ENCODE measurements around the gene SMYD2. TPM values are rescaled to one million over a fixed set of nuclear protein-coding genes. Genes with fewer than 3 reads are reported as not detected.

SMYD2 gene
- total RNA-seq, 2 experiments from 2014 or later, result 17.1 to 17.6 TPM

DNA sequence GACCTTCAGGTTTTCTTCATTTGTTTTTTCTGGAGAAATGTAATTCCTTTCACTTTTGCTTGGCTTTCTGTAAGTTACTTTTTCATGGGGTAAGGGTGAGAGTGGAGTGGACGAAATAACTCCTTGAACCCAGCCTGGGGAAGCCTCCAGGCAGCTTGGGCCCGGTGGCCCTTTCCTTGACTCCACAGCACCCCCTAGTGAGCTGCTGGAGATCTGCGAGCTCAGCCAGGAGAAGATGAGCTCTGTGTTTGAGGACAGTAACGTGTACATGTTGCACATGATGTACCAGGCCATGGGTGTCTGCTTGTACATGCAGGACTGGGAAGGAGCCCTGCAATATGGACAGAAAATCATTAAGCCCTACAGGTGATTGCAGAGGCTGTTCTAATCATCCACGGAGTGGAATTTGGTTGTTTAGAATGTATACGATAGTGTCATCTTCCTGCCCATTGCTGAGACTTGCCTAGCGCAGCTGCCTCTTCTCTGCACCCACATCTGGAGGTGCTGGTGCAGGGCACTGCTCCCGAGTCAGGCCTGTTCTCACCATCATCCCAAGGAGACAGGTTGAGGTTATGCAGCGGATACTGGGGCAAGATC lies 51.0 kb downstream of the SMYD2 start:
- no peak for ATAC-seq (ENCODE audit: poor library complexity)
- Mint-ChIP-seq H3K27ac (no peak overlapping the region), H3K4me1 (ENCODE audit: low read depth) (no peaks in the 10 kb centered on the region), H3K36me3 (ENCODE audit: low read depth) (peaks cover 82% of the 10 kb centered on the region), H3K9me3 (no peaks in the 10 kb centered on the region), H3K4me3 (no peak overlapping the region), H3K27me3 (no peaks in the 10 kb centered on the region)
- DNase-seq, result peak; percentile 15 to 70 (median 40)
- Histone ChIP-seq H3K4me1 (ENCODE audit: insufficient read depth, low read length) (no peaks in the 10 kb centered on the region), H3K27me3 (ENCODE audit: control insufficient read depth in 1 of 2, insufficient read depth in 2 of 2, low read length in 2 of 2) (no peaks in the 10 kb centered on the region), H3K9me3 (ENCODE audit: control insufficient read depth in 1 of 2, insufficient read depth in 1 of 2, low read length in 2 of 2) (no peaks in the 10 kb centered on the region), H3K4me3 (ENCODE audit: low read length) (no peak overlapping the region), H3K27ac (ENCODE audit: low read depth in 1 of 2, low read length in 2 of 2) (no peak overlapping the region), H3K36me3 (ENCODE audit: insufficient read depth, low read length) (peaks cover 68% of the 10 kb centered on the region)
- intact Hi-C loops (cut with DNase I, micrococcal nuclease), result loop anchor here (1.0 to 10.0 kb wide), 8 partner anchors 253 to 1207 kb away; no protein-coding TSS in a partner anchor
- POLR2A ChIA-PET, result interaction anchor here (0.6 to 1.7 kb wide), 2 partner anchors 79 to 1205 kb away, joined by 3 to 4 read pairs; no protein-coding TSS in a partner anchor
- CTCF ChIA-PET, result interaction anchor here (0.7 to 8.0 kb wide), 10 partner anchors 13 to 1196 kb away, joined by 3 to 171 read pairs (median 3); no protein-coding TSS in a partner anchor
- peak; percentile 81 for TF ChIP-seq CTCF (IDR thresholded peaks at IDR 0.05)

DNA sequence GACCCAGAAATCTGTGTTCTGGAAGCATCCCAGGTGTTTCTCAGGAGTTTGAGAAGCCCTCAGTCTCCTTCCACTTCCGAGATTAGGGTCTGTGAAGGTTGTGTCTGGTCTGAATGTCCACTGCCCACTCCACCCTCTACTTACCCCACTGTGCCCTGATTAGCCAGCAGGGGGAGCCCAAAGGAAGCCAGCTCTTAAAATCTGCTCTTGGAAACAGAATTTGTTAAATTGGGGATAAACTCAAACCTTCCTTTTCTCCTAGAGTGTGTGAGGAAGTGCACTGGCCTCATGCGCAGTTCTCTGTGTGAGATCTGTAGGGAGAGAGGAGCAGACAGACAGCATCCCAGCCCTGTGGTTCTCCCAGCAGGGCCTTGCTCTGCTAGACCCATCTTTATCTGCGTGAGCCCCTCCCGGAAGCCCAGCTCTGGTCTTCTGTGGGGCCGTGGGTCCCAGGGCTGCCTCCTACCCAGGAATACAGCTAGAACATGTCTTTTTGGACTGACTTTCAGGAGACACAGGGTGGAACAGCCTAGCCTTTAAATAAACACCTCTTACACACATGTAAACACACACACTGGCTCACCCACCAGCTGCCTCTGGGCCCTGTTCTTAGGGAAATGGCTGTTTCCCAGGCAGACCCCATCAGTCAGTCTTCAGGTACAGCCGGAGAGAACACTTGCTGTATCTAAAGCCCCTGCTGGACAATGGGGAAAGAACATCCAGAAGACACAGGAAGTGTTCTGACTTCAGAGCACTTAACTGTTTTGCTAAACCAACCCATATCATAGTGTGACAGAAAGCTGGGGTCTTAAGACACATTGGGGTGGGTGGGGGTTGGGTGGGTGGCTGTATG lies 52.2 kb downstream of the SMYD2 start:
- H3K4me1 ChIP-seq (ENCODE audit: insufficient read depth, low read length), result no peaks in the 10 kb centered on the region
- TF ChIP-seq CTCF (IDR thresholded peaks at IDR 0.05), result peak; percentile 74
- no peaks in the 10 kb centered on the region for H3K9me3 Mint-ChIP-seq
- no peaks in the 10 kb centered on the region for H3K9me3 ChIP-seq (ENCODE audit: control insufficient read depth in 1 of 2, insufficient read depth in 1 of 2, low read length in 2 of 2)
- no peak for ATAC-seq (ENCODE audit: poor library complexity)
- ChIA-PET POLR2A (no interaction called here), CTCF (interaction anchor here (0.7 to 8.0 kb wide), 3 partner anchors 42 to 532 kb away, joined by 3 to 171 read pairs (median 3); no protein-coding TSS in a partner anchor)
- no peaks in the 10 kb centered on the region for H3K27me3 Mint-ChIP-seq
- H3K4me3 ChIP-seq (ENCODE audit: low read length), result no peak overlapping the region
- H3K36me3 Mint-ChIP-seq (ENCODE audit: low read depth), result peaks cover 82% of the 10 kb centered on the region
- H3K27ac Mint-ChIP-seq, result no peak overlapping the region
- intact Hi-C loops (cut with DNase I, micrococcal nuclease), result loop anchor here (1.0 to 10.0 kb wide), 8 partner anchors 252 to 1208 kb away; no protein-coding TSS in a partner anchor
- peaks cover 75% of the 10 kb centered on the region for H3K36me3 ChIP-seq (ENCODE audit: insufficient read depth, low read length)
- peak in 13 of 14 experiments; percentile 4 to 49 (median 22) for DNase-seq
- H3K27ac ChIP-seq (ENCODE audit: low read depth in 1 of 2, low read length in 2 of 2), result no peak overlapping the region
- H3K4me1 Mint-ChIP-seq (ENCODE audit: low read depth), result no peaks in the 10 kb centered on the region
- H3K27me3 ChIP-seq (ENCODE audit: control insufficient read depth in 1 of 2, insufficient read depth in 2 of 2, low read length in 2 of 2), result no peaks in the 10 kb centered on the region
- no peak overlapping the region for H3K4me3 Mint-ChIP-seq

- H3K36me3 ChIP-seq (ENCODE audit: insufficient read depth, low read length), result peaks cover 51% of the 10 kb centered on the region
- no peak for DNase-seq
- no peaks in the 10 kb centered on the region for H3K4me1 Mint-ChIP-seq (ENCODE audit: low read depth)
- H3K36me3 Mint-ChIP-seq (ENCODE audit: low read depth), result peaks cover 83% of the 10 kb centered on the region
- H3K27ac ChIP-seq (ENCODE audit: low read depth in 1 of 2, low read length in 2 of 2), result no peak overlapping the region
- H3K4me3 ChIP-seq (ENCODE audit: low read length), result no peak overlapping the region
- ChIA-PET POLR2A (no interaction called here), CTCF (no interaction called here)
- H3K9me3 ChIP-seq (ENCODE audit: control insufficient read depth in 1 of 2, insufficient read depth in 1 of 2, low read length in 2 of 2), result no peaks in the 10 kb centered on the region
- no peak for ATAC-seq (ENCODE audit: poor library complexity)
- no peak for TF ChIP-seq CTCF (IDR thresholded peaks at IDR 0.05)
- intact Hi-C loops (cut with DNase I, micrococcal nuclease), result loop anchor here in 1 of 2 experiments (10.0 kb wide), 1 partner anchor 1211 kb away; no protein-coding TSS in a partner anchor
- no peaks in the 10 kb centered on the region for H3K4me1 ChIP-seq (ENCODE audit: insufficient read depth, low read length)
- no peak overlapping the region for H3K27ac Mint-ChIP-seq
- no peaks in the 10 kb centered on the region for H3K27me3 ChIP-seq (ENCODE audit: control insufficient read depth in 1 of 2, insufficient read depth in 2 of 2, low read length in 2 of 2)
- no peaks in the 10 kb centered on the region for H3K27me3 Mint-ChIP-seq
- H3K9me3 Mint-ChIP-seq, result no peaks in the 10 kb centered on the region
- no peak overlapping the region for H3K4me3 Mint-ChIP-seq
Observed at GRCh38 chr1:214335567-214335966, 54.6 kb downstream of the SMYD2 start.
